HG03469 (cell line): ENCODE measurements around the gene DDX43.
"Not testable (repeated sequence)": the region's sequence is repeated elsewhere in the genome, so short reads cannot be mapped to it uniquely, and the experiment has no call there.

Experiments
- ATAC-seq: cut with Tn5 transposase; IDR thresholded peaks from one replicate; pipeline ENCODE4 v1.9.1; 2021; ENCODE audit warnings: mild to moderate bottlenecking, moderate library complexity, moderate number of reproducible peaks; ENCODE audit not compliant: unreplicated experiment

DDX43 gene

GRCh38 chr6:73394577-73395354 lies at the start of gene DDX43:
Gene DDX43 (plus strand): TSS chr6:73394828. CDS start chr6:73394906, 78 bp downstream.
- no peak for ATAC-seq

- no peak for ATAC-seq
Observed at GRCh38 chr6:73348550-73349204, 46.0 kb upstream of the DDX43 start.

- no peak for ATAC-seq
Observed at GRCh38 chr6:73349311-73349710, 45.3 kb upstream of the DDX43 start.

GRCh38 chr6:73353636-73354593 lies 40.7 kb upstream of the DDX43 start, which contains the start of gene DPPA5:
Gene DPPA5 (minus strand): TSS chr6:73354276. CDS start chr6:73354225, 51 bp downstream.
- no peak for ATAC-seq

- no peak for ATAC-seq
Observed at GRCh38 chr6:73362358-73362757, 32.3 kb upstream of the DDX43 start, which contains the start of gene KHDC3L. Gene KHDC3L (plus strand): TSS chr6:73362658. CDS start chr6:73362730, 72 bp downstream.

- no peak for ATAC-seq
Observed at GRCh38 chr6:73362869-73363536, 31.6 kb upstream of the DDX43 start.

- no peak for ATAC-seq
Observed at GRCh38 chr6:73363537-73363875, 31.1 kb upstream of the DDX43 start.

GRCh38 chr6:73364121-73364520 lies 30.5 kb upstream of the DDX43 start:
- ATAC-seq: no peak

GRCh38 chr6:73364549-73364948 lies 30.1 kb upstream of the DDX43 start:
- ATAC-seq: no peak

GRCh38 chr6:73367761-73368355 lies 26.8 kb upstream of the DDX43 start:
- no peak for ATAC-seq

GRCh38 chr6:73368675-73369074 lies 26.0 kb upstream of the DDX43 start:
- ATAC-seq: no peak

- ATAC-seq: no peak
Observed at GRCh38 chr6:73369157-73369556, 25.5 kb upstream of the DDX43 start.

GRCh38 chr6:73369563-73369962 lies 25.1 kb upstream of the DDX43 start, which contains the start of gene OOEP:
Gene OOEP (minus strand): TSS chr6:73369897. CDS start chr6:73369792, 105 bp downstream.
- ATAC-seq: no peak

GRCh38 chr6:73371984-73372383 lies 22.6 kb upstream of the DDX43 start:
- no peak for ATAC-seq

- no peak for ATAC-seq
Observed at GRCh38 chr6:73372516-73372915, 22.1 kb upstream of the DDX43 start.

GRCh38 chr6:73375216-73375615 lies 19.4 kb upstream of the DDX43 start:
- ATAC-seq: no peak

- no peak for ATAC-seq
Observed at GRCh38 chr6:73377225-73377624, 17.4 kb upstream of the DDX43 start.

- not testable (repeated sequence) for ATAC-seq
Observed at GRCh38 chr6:73381531-73381930, 13.1 kb upstream of the DDX43 start.

GRCh38 chr6:73382462-73383113 lies 12.0 kb upstream of the DDX43 start:
- no peak for ATAC-seq

GRCh38 chr6:73388433-73388799 lies 6.2 kb upstream of the DDX43 start:
- no peak for ATAC-seq
